Measurements from ENCODE around the gene CMTR1. TPM values are rescaled to one million over a fixed set of nuclear protein-coding genes. Genes with fewer than 3 reads are reported as not detected.

CMTR1 gene
- total and polyA plus RNA-seq, 4 donors = 7.8 to 43.1 (median 32.6) TPM

Other genes starting within 250 kb of the CMTR1 start
- gene TBC1D22B, start 175.4 kb upstream of the CMTR1 start, total RNA-seq = 10 to 100 TPM; 11.2 to 17.0 TPM
- 1 to 10 TPM; 3.9 to 4.1 TPM for gene TBC1D22B, start 175.4 kb upstream of the CMTR1 start, polyA plus RNA-seq
- gene TMEM217, start 175.1 kb upstream of the CMTR1 start, total RNA-seq = 1 to 10 TPM; 2.2 to 2.7 TPM
- under 1 TPM; 0.50 to 0.54 TPM for gene TMEM217, start 175.1 kb upstream of the CMTR1 start, polyA plus RNA-seq
- gene RNF8, start 79.2 kb upstream of the CMTR1 start, total RNA-seq = 10 to 100 TPM; 13.9 to 16.4 TPM
- 10 to 100 TPM; 14.4 to 15.4 TPM for gene RNF8, start 79.2 kb upstream of the CMTR1 start, polyA plus RNA-seq
- 10 to 100 TPM; 11.5 to 13.9 TPM for gene CCDC167, start 66.7 kb downstream of the CMTR1 start, total RNA-seq
- 10 to 100 TPM; 15.8 to 34.1 TPM for gene CCDC167, start 66.7 kb downstream of the CMTR1 start, polyA plus RNA-seq

Data from aorta (tissue), 4 donors.